ENCODE measurements around the gene ZNF497. TPM values are rescaled to one million over a fixed set of nuclear protein-coding genes. Genes with fewer than 3 reads are reported as not detected.

Gene ZNF497
- total and polyA plus RNA-seq, 4 experiments from 2014 or later, result 0.46 to 2.0 (median 1.5) TPM

- H3K36me3 ChIP-seq (ENCODE audit: insufficient read depth, low read length), result peaks cover 22% of the 10 kb centered on the region
- no peak overlapping the region for H3K4me3 Mint-ChIP-seq
- H3K27me3 Mint-ChIP-seq, result peaks cover 7 to 9% of the 10 kb centered on the region in 2 donors
- DNase-seq, result no peak
- H3K4me1 Mint-ChIP-seq, result peaks cover 6 to 27% (median 12%) of the 10 kb centered on the region in 4 donors
- CTCF ChIA-PET (ENCODE audit: partially characterized antibody), result no interaction called here
- POLR2A ChIA-PET (ENCODE audit: partially characterized antibody), result no interaction called here
- H3K4me1 ChIP-seq (ENCODE audit: insufficient read depth, low read length), result peaks cover 24% of the 10 kb centered on the region
- H3K27ac Mint-ChIP-seq, result peak overlapping the region in 2 of 7 donors; percentile 10 to 24
- H3K9me3 ChIP-seq (ENCODE audit: control insufficient read depth in 1 of 2, low read length in 2 of 2), result no peaks in the 10 kb centered on the region
- intact Hi-C loops (cut with micrococcal nuclease), result no loop called here
- H3K36me3 Mint-ChIP-seq, result peaks cover 18 to 23% of the 10 kb centered on the region in 2 donors
- peaks cover 11% of the 10 kb centered on the region for H3K27me3 ChIP-seq (ENCODE audit: insufficient read depth, low read length)
- H3K4me3 ChIP-seq (ENCODE audit: low read length in 2 of 2), result no peak overlapping the region
- peaks cover 0 to 5% (median 0%) of the 10 kb centered on the region in 8 donors for H3K9me3 Mint-ChIP-seq
- no peak overlapping the region for H3K27ac ChIP-seq (ENCODE audit: low read depth, low read length)
Observed at GRCh38 chr19:58398087-58398486, 35.5 kb upstream of the ZNF497 start.

- peaks cover 22 to 26% of the 10 kb centered on the region in 2 donors for H3K36me3 Mint-ChIP-seq
- peaks cover 27% of the 10 kb centered on the region for H3K36me3 ChIP-seq (ENCODE audit: insufficient read depth, low read length)
- intact Hi-C loops (cut with micrococcal nuclease), result no loop called here
- no peak overlapping the region for H3K4me3 ChIP-seq (ENCODE audit: low read length in 2 of 2)
- peaks cover 0 to 5% (median 0%) of the 10 kb centered on the region in 8 donors for H3K9me3 Mint-ChIP-seq
- peak overlapping the region in 2 of 7 donors; percentile 10 to 24 for H3K27ac Mint-ChIP-seq
- no peaks in the 10 kb centered on the region for H3K9me3 ChIP-seq (ENCODE audit: control insufficient read depth in 1 of 2, low read length in 2 of 2)
- H3K4me1 Mint-ChIP-seq, result peaks cover 8 to 32% (median 15%) of the 10 kb centered on the region in 4 donors
- peaks cover 7 to 9% of the 10 kb centered on the region in 2 donors for H3K27me3 Mint-ChIP-seq
- no peak for DNase-seq
- H3K27ac ChIP-seq (ENCODE audit: low read depth, low read length), result no peak overlapping the region
- H3K4me3 Mint-ChIP-seq, result no peak overlapping the region
- ChIA-PET CTCF (ENCODE audit: partially characterized antibody) (no interaction called here), POLR2A (ENCODE audit: partially characterized antibody) (no interaction called here)
- H3K4me1 ChIP-seq (ENCODE audit: insufficient read depth, low read length), result peaks cover 21% of the 10 kb centered on the region
- H3K27me3 ChIP-seq (ENCODE audit: insufficient read depth, low read length), result peaks cover 11% of the 10 kb centered on the region
Observed at GRCh38 chr19:58397533-58398037, 35.0 kb upstream of the ZNF497 start.

GRCh38 chr19:58396691-58397532 is 34.4 kb upstream of the ZNF497 start:
- Mint-ChIP-seq H3K4me1 (peaks cover 8 to 32% (median 15%) of the 10 kb centered on the region in 4 donors), H3K27me3 (peaks cover 7 to 9% of the 10 kb centered on the region in 2 donors), H3K36me3 (peaks cover 22 to 29% of the 10 kb centered on the region in 2 donors), H3K27ac (no peak overlapping the region), H3K4me3 (no peak overlapping the region), H3K9me3 (peaks cover 0 to 5% (median 0%) of the 10 kb centered on the region in 8 donors)
- Histone ChIP-seq H3K27me3 (ENCODE audit: insufficient read depth, low read length) (peaks cover 11% of the 10 kb centered on the region), H3K36me3 (ENCODE audit: insufficient read depth, low read length) (peaks cover 30% of the 10 kb centered on the region), H3K27ac (ENCODE audit: low read depth, low read length) (no peak overlapping the region), H3K4me3 (ENCODE audit: low read length in 2 of 2) (no peak overlapping the region), H3K4me1 (ENCODE audit: insufficient read depth, low read length) (peaks cover 16% of the 10 kb centered on the region), H3K9me3 (ENCODE audit: control insufficient read depth in 1 of 2, low read length in 2 of 2) (no peaks in the 10 kb centered on the region)
- intact Hi-C loops (cut with micrococcal nuclease), result no loop called here
- no peak for DNase-seq
- ChIA-PET CTCF (ENCODE audit: partially characterized antibody) (no interaction called here), POLR2A (ENCODE audit: partially characterized antibody) (no interaction called here)

DNA sequence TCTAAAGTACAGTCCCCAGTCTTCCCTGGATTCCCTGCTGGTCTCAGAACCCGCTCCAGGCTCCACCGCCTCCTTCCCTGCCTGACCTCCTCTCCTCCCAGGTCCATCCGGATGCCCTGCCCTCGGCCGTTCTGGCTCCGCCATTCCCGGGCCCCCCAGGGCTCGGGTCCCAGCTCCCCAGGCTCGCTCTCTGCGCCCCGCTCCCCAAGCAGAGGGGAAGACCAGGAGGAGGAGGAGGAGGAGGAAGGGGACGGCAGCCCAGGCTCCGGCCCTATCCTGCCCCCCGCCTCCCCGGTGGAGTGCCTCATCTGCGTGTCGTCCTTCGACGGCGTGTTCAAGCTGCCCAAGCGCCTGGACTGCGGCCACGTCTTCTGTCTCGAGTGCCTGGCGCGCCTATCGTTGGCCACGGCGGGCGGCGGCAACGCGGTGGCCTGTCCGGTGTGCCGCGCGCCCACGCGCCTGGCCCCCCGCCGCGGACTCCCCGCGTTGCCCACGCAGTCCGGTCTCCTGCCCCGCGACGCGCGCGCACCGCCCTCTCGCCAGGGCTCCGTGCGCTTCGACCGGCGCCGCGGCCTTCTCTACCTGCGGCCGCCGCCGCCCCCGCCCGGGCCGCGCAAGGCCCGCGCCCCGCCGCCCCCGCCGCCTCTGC is 33.6 kb upstream of the ZNF497 start:
- H3K9me3 ChIP-seq (ENCODE audit: control insufficient read depth in 1 of 2, low read length in 2 of 2), result no peaks in the 10 kb centered on the region
- Mint-ChIP-seq H3K4me1 (peaks cover 5 to 27% (median 12%) of the 10 kb centered on the region in 4 donors), H3K27ac (no peak overlapping the region), H3K9me3 (peaks cover 0 to 2% (median 0%) of the 10 kb centered on the region in 8 donors), H3K36me3 (peaks cover 22 to 30% of the 10 kb centered on the region in 2 donors), H3K4me3 (peak overlapping the region in 1 of 8 donors; percentile 66), H3K27me3 (peaks cover 6 to 7% of the 10 kb centered on the region in 2 donors)
- no peak for DNase-seq
- intact Hi-C loops (cut with micrococcal nuclease), result no loop called here
- peaks cover 14% of the 10 kb centered on the region for H3K4me1 ChIP-seq (ENCODE audit: insufficient read depth, low read length)
- POLR2A ChIA-PET (ENCODE audit: partially characterized antibody), result interaction anchor here (0.8 to 1.0 kb wide), 2 partner anchors 13 to 16 kb away, joined by 3 read pairs; partner anchors contain the start of gene ZNF584
- H3K36me3 ChIP-seq (ENCODE audit: insufficient read depth, low read length), result peaks cover 34% of the 10 kb centered on the region
- peaks cover 11% of the 10 kb centered on the region for H3K27me3 ChIP-seq (ENCODE audit: insufficient read depth, low read length)
- CTCF ChIA-PET (ENCODE audit: partially characterized antibody), result no interaction called here
- H3K4me3 ChIP-seq (ENCODE audit: low read length in 2 of 2), result no peak overlapping the region
- no peak overlapping the region for H3K27ac ChIP-seq (ENCODE audit: low read depth, low read length)

GRCh38 chr19:58395220-58395978 is 32.8 kb upstream of the ZNF497 start, which contains the start of gene RNF225:
Gene RNF225 (plus strand): TSS chr19:58395656. CDS start chr19:58396090, 434 bp downstream.
- Mint-ChIP-seq H3K27ac (peak within 1 kb of the TSS in 1 of 7 donors; percentile 14), H3K4me3 (peak within 1 kb of the TSS in 1 of 8 donors; percentile 66), H3K4me1 (peaks cover 6 to 26% (median 12%) of the 10 kb centered on the region in 4 donors), H3K27me3 (peaks cover 5 to 7% of the 10 kb centered on the region in 2 donors), H3K9me3 (peaks cover 0 to 2% (median 0%) of the 10 kb centered on the region in 8 donors), H3K36me3 (peaks cover 22 to 36% of the 10 kb centered on the region in 2 donors)
- H3K4me1 ChIP-seq (ENCODE audit: insufficient read depth, low read length), result peaks cover 11% of the 10 kb centered on the region
- no peak within 1 kb of the TSS for H3K27ac ChIP-seq (ENCODE audit: low read depth, low read length)
- ChIA-PET POLR2A (ENCODE audit: partially characterized antibody) (interaction anchor here (0.8 to 1.0 kb wide), 2 partner anchors 13 to 15 kb away, joined by 3 read pairs; partner anchors contain the start of gene ZNF584), CTCF (ENCODE audit: partially characterized antibody) (no interaction called here)
- H3K9me3 ChIP-seq (ENCODE audit: control insufficient read depth in 1 of 2, low read length in 2 of 2), result no peaks in the 10 kb centered on the region
- H3K4me3 ChIP-seq (ENCODE audit: low read length in 2 of 2), result no peak within 1 kb of the TSS
- H3K27me3 ChIP-seq (ENCODE audit: insufficient read depth, low read length), result peaks cover 11% of the 10 kb centered on the region
- DNase-seq, result no peak
- peaks cover 40% of the 10 kb centered on the region for H3K36me3 ChIP-seq (ENCODE audit: insufficient read depth, low read length)
- intact Hi-C loops (cut with micrococcal nuclease), result no loop called here

DNA sequence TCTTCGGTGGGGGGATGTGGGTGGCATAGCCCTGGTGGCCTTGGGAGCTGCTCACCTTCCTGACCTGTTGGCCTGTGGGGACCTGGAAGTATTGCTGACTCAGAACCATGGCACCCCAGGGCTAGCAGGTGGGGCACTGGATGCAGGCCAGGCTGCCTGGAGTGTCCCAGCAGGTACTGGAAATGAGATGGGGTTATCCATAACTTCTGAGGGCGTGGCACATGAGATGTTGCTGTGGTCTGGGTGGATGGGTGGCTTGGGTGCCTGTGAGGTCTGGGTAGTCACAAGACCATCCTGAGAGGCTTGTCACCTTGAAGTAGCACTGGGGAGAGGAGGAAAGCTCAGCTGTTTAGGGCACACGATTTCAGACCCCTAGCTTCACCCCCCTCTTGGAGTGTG is 32.3 kb upstream of the ZNF497 start:
- peaks cover 24 to 37% of the 10 kb centered on the region in 2 donors for H3K36me3 Mint-ChIP-seq
- ChIA-PET CTCF (ENCODE audit: partially characterized antibody) (no interaction called here), POLR2A (ENCODE audit: partially characterized antibody) (interaction anchor here (1.0 kb wide), 1 partner anchor 15 kb away, joined by 3 read pairs; no protein-coding TSS in a partner anchor)
- H3K27ac Mint-ChIP-seq, result peak overlapping the region in 1 of 7 donors; percentile 14
- Histone ChIP-seq H3K4me1 (ENCODE audit: insufficient read depth, low read length) (peaks cover 8% of the 10 kb centered on the region), H3K27ac (ENCODE audit: low read depth, low read length) (no peak overlapping the region), H3K9me3 (ENCODE audit: control insufficient read depth in 1 of 2, low read length in 2 of 2) (no peaks in the 10 kb centered on the region), H3K27me3 (ENCODE audit: insufficient read depth, low read length) (peaks cover 11% of the 10 kb centered on the region), H3K36me3 (ENCODE audit: insufficient read depth, low read length) (peaks cover 40% of the 10 kb centered on the region), H3K4me3 (ENCODE audit: low read length in 2 of 2) (no peak overlapping the region)
- no peak overlapping the region for H3K4me3 Mint-ChIP-seq
- H3K4me1 Mint-ChIP-seq, result peaks cover 5 to 22% (median 11%) of the 10 kb centered on the region in 4 donors
- H3K27me3 Mint-ChIP-seq, result peaks cover 5 to 7% of the 10 kb centered on the region in 2 donors
- H3K9me3 Mint-ChIP-seq, result peaks cover 0 to 2% (median 0%) of the 10 kb centered on the region in 8 donors
- DNase-seq, result no peak
- intact Hi-C loops (cut with micrococcal nuclease), result no loop called here

Measured in CD4-positive, alpha-beta memory T cell (primary cell).